Left cardiac atrium (tissue), 4 donors: ENCODE results near the gene DNAJC5. TPM values are rescaled to one million over a fixed set of nuclear protein-coding genes. Genes with fewer than 3 reads are reported as not detected.
"Not testable (repeated sequence)": the region's sequence is repeated elsewhere in the genome, so short reads cannot be mapped to it uniquely, and the experiment has no call there.

Source experiments
- ATAC-seq, 2 donors: fragments of 200-7000 bp; cut with Tn5 transposase; one replicate each; pipeline ENCODE4 v1.9.1; 2020; ENCODE audit warnings: mild to moderate bottlenecking in 2 of 2, moderate library complexity in 2 of 2
- DNase-seq: peaks from one replicate; pipeline ENCODE4 v3.0.0-alpha.2; 2020
- intact Hi-C, 2 donors: fragments of 100-400 bp; cut with DNase I; formaldehyde crosslinking; loops; one replicate each; pipeline versions ENCODE4 v1.14.1 to v1.15.1; 2022 to 2023
- total RNA-seq, 2 donors: library from RNA; stranded (reverse); fragmentation: NEBNext Ultra II Directional; extraction: Animal tissue kit (Norgen Biotek cat#: 25700); gene quantifications; one replicate each; pipeline ENCODE4 v1.2.1, GENCODE V29; 2021
- donor health status: DM: no; HTN: yes; CAD: no.
- donor health status: DM: no; HTN: yes; CAD: no; lungs with severe emphysema.
- donor health status: DM: yes; HTN: yes; CAD: no.
- donor health status: Dilated cardiomyopathy.

Gene DNAJC5
- total RNA-seq, 2 donors from 2014 or later, result 41.9 to 53.4 TPM

DNA sequence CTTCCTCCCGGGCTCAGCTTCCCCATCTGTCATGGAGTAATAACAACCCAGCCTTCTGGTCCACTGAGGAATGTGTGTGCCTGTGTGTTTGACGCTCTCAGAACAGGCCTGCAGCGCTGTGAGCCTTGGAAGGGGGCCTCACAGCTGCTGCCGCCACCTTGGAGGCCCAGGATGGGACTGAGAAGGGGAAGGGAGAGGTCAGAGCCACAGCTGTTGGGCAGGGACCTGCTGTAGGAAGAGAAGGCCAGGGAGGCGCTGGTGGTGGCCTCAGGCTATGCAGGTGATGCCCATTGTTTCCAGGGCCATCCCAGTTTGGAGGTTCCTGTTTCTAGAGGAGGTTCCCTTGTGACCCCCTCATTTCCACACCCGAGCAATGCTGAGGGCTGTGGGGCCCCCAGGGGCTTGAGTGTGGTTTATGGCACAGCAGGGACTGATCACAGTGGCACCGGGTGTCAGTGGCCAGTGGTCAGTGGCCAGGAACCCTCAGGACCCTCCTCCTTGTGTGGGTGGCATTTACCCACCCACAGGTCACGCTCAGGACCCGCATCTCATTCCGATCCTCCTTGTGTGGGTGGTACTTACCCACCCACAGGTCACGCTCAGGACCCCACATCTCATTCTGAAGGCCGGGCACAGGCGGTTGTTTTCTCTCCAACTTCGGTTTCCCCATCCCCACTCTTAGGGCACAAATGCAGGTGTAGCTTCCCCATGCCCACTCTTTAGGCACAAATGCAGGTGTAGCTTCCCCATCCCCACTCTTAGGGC, 15.8 kb upstream of the DNAJC5 start:
- DNase-seq (no peak), ATAC-seq (no peak)
- intact Hi-C loops, result loop anchor here in 1 of 2 donors (10.0 kb wide), 1 partner anchor 344 kb away; the partner anchor contains the start of gene PTK6

DNA sequence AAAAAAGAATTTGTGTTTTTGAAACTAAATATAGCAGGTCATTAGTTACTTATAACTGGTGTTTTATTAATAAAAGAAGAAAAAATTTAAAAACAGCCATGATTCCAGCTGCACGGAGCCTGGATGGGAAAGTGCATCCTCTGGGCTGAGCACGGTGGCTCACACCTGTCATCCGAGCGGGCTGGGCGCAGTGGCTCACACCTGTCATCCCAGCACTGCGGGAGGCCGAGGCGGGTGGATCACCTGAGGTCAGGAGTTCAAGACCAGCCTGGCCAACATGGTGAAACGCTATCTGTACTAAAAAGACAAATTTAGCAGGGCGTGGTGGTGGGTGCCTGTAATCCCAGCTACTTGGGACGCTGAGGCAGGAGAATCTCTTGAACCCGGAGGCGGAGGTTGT, 14.0 kb upstream of the DNAJC5 start:
- ATAC-seq, intact Hi-C loops, DNase-seq: not testable (repeated sequence)

DNA sequence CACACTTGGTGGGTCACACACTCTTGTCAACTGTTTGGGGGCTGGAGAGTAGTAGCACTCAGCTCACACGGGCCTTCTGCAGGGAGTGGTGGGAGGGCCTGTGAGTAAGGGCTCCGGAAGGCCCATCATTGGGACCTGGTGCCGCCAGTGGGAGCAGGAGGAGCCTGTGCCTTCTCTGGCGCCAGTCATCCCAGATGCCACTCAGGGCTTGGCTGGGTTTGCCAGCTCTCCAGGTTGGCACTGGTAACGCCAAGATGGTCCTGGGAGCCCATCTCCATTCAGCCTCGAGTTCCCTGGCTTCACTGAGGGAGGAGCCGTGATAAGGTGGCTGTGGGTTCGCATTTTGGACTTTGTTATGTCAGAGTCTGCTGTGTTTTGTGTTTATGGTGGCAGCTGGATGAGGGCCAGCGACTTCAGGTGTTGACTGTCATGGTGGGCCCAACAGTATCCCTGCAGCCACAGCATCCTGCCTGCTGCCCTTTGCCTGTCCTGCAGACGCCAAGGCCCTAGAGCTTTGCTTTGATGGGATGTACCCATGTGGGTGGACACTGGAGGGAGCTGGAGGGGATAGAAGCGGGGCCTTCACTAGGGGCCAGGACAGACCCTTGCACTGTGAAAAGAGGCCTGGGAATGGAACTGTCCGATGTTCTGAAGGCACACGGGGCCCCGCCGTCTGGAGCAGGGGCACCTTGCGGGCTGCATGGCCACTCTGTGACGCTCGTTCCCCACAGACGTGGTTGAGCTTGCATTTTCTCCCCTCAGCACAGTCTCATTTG, 13.3 kb upstream of the DNAJC5 start:
- DNase-seq (no peak), ATAC-seq (no peak)
- intact Hi-C loops, result no loop called here

DNA sequence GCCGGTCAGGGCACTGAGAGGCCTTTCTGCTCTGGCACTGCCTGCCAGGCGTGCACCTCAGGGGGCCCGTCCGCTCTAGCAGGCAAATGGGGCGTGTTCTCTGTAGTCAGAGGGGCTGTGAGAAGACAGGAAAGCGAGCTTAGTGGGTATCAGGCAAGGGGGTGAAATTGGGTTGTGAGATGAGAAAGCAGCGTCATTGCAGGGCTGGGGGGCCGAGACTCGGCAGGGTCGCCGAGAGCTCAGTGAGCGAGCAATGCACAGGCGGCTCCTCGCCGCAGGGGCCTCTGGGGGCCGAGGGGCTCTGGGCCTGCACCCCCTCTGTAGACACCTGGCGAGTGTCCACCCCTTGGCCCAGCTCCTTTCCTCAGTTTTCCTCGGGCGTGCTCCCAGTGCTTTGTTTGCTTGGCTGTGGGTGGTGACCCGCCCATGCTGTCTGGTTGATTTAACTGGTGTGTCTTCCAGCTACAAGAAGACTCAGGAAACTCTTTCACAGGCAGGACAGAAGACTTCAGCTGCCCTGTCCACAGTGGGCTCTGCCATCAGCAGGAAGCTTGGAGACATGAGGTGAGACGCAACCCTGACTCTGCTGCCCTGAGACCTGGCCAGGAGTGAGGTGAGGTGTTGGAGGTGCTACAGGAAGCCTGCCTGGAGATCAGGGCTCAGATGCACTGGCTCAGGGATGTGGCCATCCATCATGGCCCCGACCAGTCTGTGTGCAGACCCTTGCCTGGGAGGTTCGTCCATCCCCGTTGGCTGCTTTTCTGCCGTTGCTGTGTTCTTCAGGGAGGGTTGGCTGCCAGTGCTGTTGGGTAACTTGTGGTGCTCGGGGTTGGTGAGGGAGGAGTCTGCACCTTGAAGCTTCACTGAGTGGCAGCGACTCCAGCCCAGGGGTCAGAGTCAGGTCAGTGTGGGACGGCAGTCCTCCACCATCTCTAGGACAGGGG, 12.4 kb upstream of the DNAJC5 start:
- intact Hi-C loops, result no loop called here
- ATAC-seq, result no peak
- DNase-seq, result no peak

DNA sequence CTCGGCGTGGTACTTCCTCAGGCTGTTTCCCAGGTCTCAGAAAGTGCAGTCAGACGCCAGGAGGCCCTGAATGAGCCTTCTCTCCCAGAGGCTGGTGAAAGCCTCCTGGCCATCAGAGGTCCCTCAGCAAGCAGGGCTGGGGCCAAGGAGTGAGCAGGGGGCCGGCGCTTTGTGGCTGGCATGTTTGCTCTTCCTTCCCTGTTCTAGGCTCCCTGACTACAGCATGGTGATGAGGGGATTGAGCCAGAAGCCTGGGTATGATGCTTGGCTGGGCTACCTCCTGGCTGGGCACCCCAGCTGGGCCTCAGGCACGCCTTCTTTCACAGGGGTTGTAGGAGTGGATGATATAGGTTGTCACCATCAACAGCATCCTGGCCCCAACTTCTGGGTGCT, 11.7 kb upstream of the DNAJC5 start:
- DNase-seq (no peak), ATAC-seq (no peak)
- intact Hi-C loops, result no loop called here

DNA sequence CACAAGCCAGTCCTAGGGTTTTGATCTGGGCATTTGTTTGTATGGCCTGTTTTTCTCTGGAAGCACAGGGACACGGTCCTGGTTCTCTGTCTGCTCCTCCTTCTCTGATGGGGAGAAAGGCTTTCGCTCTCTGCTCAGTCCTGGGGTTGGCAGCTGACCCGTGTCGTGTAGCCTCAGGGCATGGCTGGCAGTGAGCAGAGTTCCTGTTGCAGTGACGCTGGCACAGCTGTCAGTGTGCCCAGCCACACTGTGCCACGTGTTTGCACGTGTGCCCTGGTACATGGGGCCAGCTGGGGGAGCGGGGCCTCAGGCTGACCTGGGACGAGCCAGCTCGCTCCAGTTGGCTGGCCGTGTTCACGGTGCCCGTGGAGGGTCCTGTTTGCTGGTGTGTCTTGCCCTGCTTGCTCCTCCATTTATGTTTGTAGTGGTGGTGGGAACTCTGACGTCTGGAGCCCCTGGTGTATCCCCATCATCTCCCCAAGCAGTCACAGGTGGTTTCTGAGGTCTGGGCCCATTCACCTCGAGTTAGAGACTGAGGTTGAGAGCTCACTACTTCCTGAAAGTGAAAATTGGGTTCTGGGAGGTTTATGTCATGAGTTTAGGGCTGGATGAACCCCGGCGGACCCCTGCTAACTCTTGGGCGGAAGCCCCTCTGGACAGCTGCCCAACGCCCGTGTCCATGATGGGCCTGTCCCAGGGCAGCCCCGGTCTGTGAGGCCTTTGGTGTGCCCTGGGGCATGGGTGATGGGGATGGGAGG, 10.2 kb upstream of the DNAJC5 start:
- intact Hi-C loops, result no loop called here
- DNase-seq (peak; percentile 56), ATAC-seq (peak; percentile 59 to 89)

DNA sequence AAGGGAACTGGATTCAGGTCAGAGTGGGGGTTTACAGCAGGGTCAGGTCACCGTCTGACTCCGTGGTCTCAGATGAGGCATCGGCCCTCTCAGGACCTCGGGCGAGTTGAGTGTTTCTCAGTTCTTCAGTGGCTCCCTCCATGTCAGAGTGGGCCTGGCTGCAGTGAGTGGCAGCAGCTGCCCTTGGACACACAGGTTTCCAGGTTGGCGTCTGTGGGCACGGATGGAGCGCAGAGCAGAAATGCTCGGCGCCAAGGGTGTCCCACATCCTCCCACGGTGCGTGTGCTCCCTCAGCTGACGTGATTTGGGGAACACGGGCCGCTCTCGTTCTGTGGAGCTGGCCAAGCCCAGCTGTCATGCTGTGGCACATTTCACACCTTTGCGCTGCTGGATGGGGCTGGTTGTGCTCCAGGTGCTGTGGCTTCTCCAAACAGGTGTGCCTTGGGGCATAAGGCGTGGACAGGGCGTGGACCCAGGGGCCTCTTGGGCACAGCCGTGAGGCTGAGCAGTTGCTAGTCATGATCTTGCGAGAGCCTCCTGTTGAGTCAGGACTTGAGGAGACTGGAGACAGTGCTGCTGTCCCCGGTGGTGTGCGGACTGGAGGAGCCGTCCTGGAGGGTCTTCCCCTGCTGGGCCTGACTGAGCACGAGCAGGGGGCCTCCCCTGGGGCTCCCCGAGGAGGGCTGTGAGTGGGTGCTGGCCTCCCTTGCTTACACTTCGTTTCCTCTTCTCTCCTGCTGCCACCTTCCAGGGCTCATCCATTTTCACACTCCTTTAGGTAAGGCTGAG, 9.5 kb upstream of the DNAJC5 start:
- DNase-seq (no peak), ATAC-seq (no peak)
- intact Hi-C loops, result no loop called here

DNA sequence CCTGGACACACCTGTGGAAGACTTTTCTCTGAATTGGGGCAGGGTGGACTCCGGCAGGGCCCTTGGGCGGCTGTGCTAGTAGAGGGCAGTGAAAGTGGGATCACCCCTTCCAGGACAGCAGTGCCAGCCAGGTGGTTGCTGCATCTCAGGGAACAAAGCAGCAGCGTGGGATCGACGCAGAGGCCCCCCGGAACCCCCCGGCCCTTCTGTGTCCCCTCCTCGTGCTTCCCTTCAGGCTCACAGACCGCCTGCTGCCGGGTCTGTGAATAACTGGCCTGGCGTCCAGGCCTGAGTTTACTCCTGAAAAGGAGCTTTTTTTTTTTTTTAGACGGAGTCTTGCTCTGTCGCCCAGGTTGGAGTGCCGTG, 8.9 kb upstream of the DNAJC5 start:
- DNase-seq (no peak), ATAC-seq (no peak)
- intact Hi-C loops, result no loop called here

DNA sequence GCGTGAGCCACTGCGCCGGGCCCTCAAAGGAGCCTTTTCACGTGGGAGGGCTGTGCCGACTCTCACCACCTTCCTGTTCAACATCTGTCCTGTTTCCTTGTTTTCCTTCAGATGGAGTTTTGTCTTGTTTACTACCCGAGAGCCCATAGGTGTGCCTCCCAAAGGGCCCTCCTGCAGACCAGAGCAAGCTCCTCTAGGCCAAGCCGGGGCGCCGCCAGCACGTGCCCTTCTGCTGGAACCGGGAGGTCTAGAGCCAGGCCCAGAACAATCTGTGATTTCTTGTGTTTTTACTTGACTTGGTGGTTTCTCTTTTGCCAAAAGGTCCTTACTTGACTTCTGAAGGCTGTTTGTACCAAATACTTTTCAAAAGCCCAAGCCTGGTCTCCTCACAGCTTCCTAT, 8.0 kb upstream of the DNAJC5 start:
- intact Hi-C loops, result no loop called here
- DNase-seq, result no peak
- ATAC-seq, result no peak

DNA sequence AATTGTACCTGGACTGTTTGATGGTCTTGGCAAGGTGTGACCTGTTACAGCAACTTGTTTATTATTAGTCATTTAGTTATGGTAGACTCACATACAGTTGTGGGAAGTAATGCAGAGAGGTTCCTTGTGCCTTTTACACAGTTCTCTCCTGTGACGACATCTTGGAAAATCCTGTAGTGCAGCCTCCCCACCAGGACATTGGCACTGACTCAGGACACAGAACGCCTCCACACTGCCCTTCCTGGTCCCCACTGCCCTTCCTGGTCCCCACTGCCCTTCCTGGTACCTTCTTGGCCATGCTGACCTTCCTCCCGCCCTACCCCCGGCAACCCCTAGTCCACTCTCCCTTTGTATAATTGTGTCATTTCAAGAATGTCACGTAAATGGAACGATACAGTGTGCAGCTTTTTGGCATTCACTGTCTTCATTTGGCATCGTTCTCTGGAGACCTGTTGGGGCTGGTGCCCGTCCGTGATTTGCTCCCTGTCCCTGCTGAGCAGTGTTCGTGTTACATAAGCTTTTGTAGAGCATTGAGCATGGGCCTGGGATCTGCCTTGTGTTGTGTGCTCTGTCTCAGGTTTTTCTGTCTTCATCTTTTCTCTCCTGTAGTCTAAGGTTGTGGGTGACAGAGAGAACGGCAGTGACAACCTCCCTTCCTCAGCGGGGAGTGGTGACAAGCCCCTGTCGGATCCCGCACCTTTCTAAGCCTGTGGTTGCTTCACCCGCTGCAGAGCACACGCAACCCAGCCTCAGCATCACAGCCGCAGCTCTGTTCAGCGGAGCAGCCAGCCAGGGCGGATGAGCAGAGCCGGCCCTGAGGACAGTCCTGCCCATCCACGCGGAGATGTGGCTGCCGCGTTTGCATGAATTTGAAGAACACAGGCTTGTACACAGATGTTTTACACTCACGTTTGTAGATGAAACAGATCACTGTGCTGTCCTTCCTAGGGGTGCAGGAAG, 5.4 kb upstream of the DNAJC5 start:
- no peak for ATAC-seq
- DNase-seq, result no peak
- intact Hi-C loops, result no loop called here

DNA sequence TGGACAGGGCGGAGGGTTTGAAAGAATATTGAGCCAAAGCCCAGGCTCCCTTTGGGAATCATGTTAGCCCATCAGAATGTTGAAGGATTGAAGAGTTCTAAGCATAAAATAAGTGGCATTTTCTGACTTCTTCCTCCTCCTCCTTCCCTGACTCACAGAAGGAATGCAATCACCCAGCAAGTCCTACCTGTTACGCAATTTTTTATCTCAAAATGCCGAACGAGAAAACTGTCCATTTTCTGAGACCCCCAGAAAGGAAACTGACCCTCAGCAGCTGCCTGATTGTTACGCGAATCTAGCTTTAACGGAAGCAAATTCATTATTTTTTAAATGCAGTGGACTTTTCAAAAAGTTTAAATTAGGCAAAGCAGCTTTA, 4.7 kb upstream of the DNAJC5 start:
- ATAC-seq (no peak), DNase-seq (no peak)
- intact Hi-C loops, result no loop called here

DNA sequence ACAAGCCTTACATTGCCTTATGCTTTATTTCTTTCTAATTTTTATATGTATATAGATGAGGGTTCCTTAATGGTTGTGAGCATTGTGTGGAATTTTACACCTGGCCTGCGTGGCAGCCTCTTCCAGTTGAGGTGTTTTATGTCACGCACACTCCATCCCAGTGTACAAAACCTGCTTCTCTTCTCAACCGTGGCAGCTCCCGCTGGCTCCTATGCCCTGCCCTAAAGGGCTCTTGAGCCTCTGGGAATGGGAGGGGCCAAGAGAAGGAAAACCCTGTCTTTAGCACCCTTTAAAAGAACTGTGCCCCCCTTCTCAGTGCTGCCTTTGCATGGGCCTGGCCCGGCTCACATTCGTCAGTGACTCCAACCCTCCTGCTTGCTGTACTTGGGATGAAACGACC, 4.3 kb upstream of the DNAJC5 start:
- intact Hi-C loops, result no loop called here

DNA sequence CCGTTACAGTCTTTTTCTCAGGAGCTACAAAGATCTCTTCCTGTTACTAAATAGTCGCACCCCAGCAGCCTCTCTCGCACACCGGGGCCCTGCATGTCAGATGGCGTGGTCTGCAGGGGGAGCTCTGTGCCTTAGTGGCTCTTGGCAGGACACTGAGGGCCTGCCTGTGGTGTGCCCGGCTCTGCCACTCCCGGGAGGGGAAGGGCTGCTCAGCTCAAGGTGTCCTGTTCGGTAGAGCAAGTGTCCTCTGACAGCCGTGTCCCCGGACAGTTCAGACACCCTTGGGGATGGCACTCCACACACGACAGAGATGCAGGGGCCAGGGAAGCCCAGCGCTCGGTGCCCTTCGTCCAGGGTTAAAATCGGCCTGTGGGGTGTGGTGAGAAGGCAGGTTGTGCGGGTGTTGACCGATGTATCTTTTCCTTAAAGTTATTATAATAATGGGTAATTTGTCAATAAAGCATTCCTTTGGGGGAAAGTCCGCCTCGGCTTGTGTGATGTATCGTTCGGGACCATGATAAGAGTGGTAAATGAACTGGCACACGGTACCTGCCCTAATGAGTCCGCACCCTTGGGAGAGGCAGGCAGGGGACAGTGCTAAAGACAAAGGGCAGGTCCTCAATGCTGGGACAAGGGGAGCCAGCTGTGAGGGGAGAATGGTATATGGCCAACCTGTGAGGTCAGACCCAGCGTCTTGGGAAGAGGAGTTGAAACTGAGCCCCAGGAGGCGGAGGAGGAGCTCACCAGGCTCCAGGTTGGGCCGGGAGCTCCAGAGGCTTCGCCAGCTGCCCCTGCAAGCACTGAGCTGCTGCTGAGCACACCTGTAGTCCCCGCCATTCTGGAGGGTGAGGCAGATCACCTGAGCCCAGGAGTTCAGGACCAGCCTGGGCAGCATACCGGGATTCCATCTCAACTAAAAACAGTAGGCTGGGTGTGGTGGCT, 3.6 kb upstream of the DNAJC5 start:
- DNase-seq (no peak), ATAC-seq (no peak)
- intact Hi-C loops, result no loop called here

More for the DNA sequence above, 4.3 kb upstream of the DNAJC5 start:
- ATAC-seq, result no peak
- no peak for DNase-seq

DNA sequence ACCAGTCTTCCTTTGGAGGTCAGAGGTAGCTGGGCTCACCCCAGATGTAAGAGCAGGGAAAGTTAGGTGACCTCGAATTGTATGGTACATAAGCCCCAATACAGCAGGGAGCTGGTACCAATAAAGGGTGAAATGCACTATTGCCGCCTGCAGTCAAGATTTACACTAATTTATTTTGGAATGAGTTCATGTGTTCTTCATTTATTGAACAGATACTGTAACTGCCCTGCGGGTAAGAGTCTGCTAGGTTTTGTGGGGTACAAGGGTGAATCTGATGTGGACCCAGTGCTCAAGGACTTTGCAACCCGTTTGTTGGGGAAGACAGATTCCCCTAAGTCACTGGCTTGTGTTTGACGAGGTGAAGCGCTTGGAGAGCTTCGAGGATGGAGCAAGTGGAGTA, 2.5 kb upstream of the DNAJC5 start:
- no peak for ATAC-seq
- intact Hi-C loops, result no loop called here
- DNase-seq, result no peak

DNA sequence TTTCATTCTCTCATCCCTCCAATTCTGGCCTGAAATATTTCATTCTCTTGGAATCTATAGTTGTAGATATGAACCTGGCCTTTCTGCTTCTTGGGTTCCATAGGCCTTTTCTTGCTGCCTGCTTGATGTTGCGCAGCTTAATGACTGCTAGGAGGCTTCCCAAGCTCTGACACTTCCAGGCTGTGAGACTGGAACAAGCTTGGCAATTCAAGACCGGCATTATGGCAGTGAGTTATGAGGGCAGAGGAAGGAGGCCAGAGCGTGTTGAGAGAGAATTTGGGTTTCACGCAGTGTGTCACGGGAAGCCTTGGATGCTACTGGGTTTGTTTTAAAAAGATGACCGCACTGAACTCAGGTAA, 948 bp upstream of the DNAJC5 start:
- intact Hi-C loops, result no loop called here
- ATAC-seq, result no peak
- DNase-seq, result no peak
